HG03175 (cell line): ENCODE measurements around the gene USPL1.

ENCODE experiments used
- ATAC-seq: cut with Tn5 transposase; IDR thresholded peaks from one replicate; pipeline ENCODE4 v1.9.1; 2021; ENCODE audit warnings: mild to moderate bottlenecking, moderate library complexity; ENCODE audit not compliant: unreplicated experiment

The USPL1 gene

GRCh38 chr13:30692113-30692512 lies 74.4 kb downstream of the USPL1 start:
- no peak for ATAC-seq

GRCh38 chr13:30696278-30697176 lies 78.8 kb downstream of the USPL1 start:
- no peak for ATAC-seq

GRCh38 chr13:30697177-30697953 lies 79.6 kb downstream of the USPL1 start:
- no peak for ATAC-seq

GRCh38 chr13:30697996-30698401 lies 80.3 kb downstream of the USPL1 start:
- no peak for ATAC-seq

- no peak for ATAC-seq
These were observed 80.8 kb downstream of the USPL1 start for GRCh38 chr13:30698488-30699005.

- ATAC-seq = no peak
These were observed 82.6 kb downstream of the USPL1 start for GRCh38 chr13:30700364-30700763.

GRCh38 chr13:30702006-30702405 lies 84.3 kb downstream of the USPL1 start:
- ATAC-seq = no peak

GRCh38 chr13:30704596-30704995 lies 86.9 kb downstream of the USPL1 start:
- ATAC-seq = no peak

GRCh38 chr13:30705680-30706079 lies 88.0 kb downstream of the USPL1 start:
- ATAC-seq = no peak

GRCh38 chr13:30708541-30708940 lies 90.8 kb downstream of the USPL1 start:
- no peak for ATAC-seq
